ENCODE data around the gene NUP205.
"Not testable (repeated sequence)": the region's sequence is repeated elsewhere in the genome, so short reads cannot be mapped to it uniquely, and the experiment has no call there.

The NUP205 gene

DNA sequence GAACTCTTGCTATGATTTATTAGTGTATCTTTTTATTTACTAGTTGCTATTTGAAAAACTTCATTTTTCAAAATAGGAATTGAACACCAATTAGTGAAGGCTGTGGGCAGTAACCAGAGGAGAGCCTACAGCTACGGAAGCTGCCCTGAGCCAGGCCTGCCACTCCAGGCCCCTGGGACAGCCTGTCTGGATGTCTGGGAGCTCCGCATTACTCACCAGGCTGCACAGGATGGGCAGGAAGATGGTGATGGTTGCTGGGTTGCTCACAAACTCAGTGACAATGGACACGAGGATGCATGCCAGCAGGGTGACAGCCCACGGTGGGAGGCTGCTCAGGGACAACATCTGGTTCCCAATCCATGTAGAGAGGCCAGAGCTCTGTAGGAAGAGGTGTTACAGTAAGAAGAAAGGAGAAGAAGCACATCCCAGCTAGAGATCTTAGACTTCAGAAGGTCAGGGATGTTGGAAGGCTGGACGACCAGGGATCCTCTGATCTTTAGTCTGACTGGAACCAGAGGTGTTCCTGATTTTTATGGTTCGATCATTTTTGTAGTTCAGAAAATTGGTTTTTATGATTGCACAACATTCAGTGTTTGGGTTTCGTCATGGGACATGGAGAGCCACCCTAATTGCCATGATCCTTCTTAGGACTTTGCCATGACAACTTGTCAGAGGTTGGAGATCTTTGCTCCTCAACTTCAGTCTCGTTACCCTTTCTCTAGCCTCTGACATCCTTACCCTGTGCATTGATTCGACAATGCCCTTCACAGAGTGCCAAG lies 127.8 kb downstream of the NUP205 start:
- 91% methylated on average over 9 of the region's 9 CpGs for WGBS
- peaks cover 8% of the 10 kb centered on the region; the same call in 1 of the 2 replicates for H3K36me3 ChIP-seq (ENCODE audit: insufficient read depth, low read length)

DNA sequence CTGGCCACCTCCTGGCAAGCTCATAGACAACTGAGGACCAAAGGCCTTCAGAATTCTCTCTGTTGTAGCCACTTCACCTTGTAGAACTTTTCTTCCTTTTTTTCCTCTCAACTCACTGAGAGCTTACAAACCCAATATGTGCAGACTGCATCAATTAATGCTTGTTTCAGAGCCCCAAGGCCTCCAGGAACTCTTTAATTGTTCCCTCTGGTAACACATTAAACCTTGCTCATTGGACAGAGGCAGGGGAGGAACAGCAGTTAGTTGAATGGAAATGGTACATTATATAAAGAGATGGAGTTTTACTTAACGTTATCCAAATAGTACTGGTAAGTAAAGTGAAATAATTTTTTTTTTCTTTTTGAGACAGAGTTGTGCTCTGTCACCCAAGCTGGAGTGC lies 129.7 kb downstream of the NUP205 start:
- Histone ChIP-seq H3K27me3 (ENCODE audit: insufficient read depth, low read length) (no peaks in the 10 kb centered on the region), H3K36me3 (ENCODE audit: insufficient read depth, low read length) (0 out of 2 replicates have a peak, but pooled peaks cover 7% of the 10 kb centered on the region)
- WGBS = no CpG with 5 or more reads among the region's 1 CpG

More for the DNA sequence above, 127.8 kb downstream of the NUP205 start:
- Histone ChIP-seq H3K9ac (ENCODE audit: low read depth, low read length) (no peak overlapping the region), H3K27me3 (ENCODE audit: insufficient read depth, low read length) (no peaks in the 10 kb centered on the region), H3K4me1 (ENCODE audit: insufficient read depth, low read length) (no peaks in the 10 kb centered on the region), H3K27ac (ENCODE audit: low read depth, low read length) (no peak overlapping the region), H3K4me3 (ENCODE audit: low read length) (no peak overlapping the region), H3K9me3 (ENCODE audit: insufficient read depth, low read depth, low read length) (no peaks in the 10 kb centered on the region)

DNA sequence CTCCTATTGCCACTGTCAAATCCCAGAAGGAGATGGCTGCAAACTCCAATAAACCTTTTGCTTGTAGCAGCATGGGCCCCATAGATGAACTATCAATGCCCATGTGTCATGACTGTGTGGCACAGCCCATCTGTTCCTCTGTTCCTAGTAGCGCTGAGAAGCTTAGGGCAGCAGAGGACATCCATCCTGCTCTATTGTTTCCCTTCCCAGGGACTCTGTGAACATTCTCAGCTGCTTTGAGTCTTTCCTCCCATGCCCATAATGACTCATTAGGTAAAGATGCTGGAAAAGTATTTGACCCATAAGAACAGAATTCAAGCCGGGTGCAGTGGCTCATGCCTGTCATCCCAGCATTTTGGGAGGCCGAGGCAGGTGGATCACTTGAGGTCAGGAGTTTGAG lies 132.8 kb downstream of the NUP205 start:
- H3K36me3 ChIP-seq (ENCODE audit: insufficient read depth, low read length) = 0 out of 2 replicates have a peak, but pooled peaks cover 7% of the 10 kb centered on the region
- H3K27ac ChIP-seq (ENCODE audit: low read depth, low read length) = no peak overlapping the region
- H3K9ac ChIP-seq (ENCODE audit: low read depth, low read length) = no peak overlapping the region
- H3K9me3 ChIP-seq (ENCODE audit: insufficient read depth, low read depth, low read length) = no peaks in the 10 kb centered on the region
- H3K4me3 ChIP-seq (ENCODE audit: low read length) = no peak overlapping the region
- 90% methylated on average over 3 of the region's 3 CpGs for WGBS
- H3K4me1 ChIP-seq (ENCODE audit: insufficient read depth, low read length) = no peaks in the 10 kb centered on the region
- no peaks in the 10 kb centered on the region for H3K27me3 ChIP-seq (ENCODE audit: insufficient read depth, low read length)

More for the DNA sequence above, 129.7 kb downstream of the NUP205 start:
- no peaks in the 10 kb centered on the region for H3K9me3 ChIP-seq (ENCODE audit: insufficient read depth, low read depth, low read length)
- H3K27ac ChIP-seq (ENCODE audit: low read depth, low read length) = no peak overlapping the region
- no peak overlapping the region for H3K9ac ChIP-seq (ENCODE audit: low read depth, low read length)
- H3K4me3 ChIP-seq (ENCODE audit: low read length) = no peak overlapping the region
- H3K4me1 ChIP-seq (ENCODE audit: insufficient read depth, low read length) = no peaks in the 10 kb centered on the region

DNA sequence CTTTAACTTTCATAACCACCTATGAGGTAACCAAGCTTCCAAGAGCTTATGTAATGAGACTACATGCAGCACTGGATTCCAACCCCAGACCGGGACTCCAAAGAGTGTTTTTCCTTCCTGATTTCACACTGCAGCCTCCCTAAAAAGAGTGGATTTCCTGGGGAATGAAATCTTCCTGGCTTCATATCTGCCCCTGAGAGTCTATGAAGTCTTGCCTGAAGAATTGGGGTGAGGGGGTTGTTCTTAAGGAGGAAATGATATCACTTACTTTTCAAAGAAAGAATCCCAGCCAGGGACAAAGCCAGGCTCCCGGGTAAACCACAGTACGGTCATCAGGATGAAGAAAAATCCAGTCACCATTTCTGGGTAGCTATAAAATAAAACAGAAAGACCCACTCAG lies 134.3 kb downstream of the NUP205 start:
- no peaks in the 10 kb centered on the region for H3K9me3 ChIP-seq (ENCODE audit: insufficient read depth, low read depth, low read length)
- no peak overlapping the region for H3K27ac ChIP-seq (ENCODE audit: low read depth, low read length)
- H3K27me3 ChIP-seq (ENCODE audit: insufficient read depth, low read length) = no peaks in the 10 kb centered on the region
- no peak overlapping the region for H3K4me3 ChIP-seq (ENCODE audit: low read length)
- WGBS = 95% methylated on average over 3 of the region's 3 CpGs
- no peak overlapping the region for H3K9ac ChIP-seq (ENCODE audit: low read depth, low read length)
- H3K4me1 ChIP-seq (ENCODE audit: insufficient read depth, low read length) = no peaks in the 10 kb centered on the region
- 0 out of 2 replicates have a peak, but pooled peaks cover 7% of the 10 kb centered on the region for H3K36me3 ChIP-seq (ENCODE audit: insufficient read depth, low read length)

DNA sequence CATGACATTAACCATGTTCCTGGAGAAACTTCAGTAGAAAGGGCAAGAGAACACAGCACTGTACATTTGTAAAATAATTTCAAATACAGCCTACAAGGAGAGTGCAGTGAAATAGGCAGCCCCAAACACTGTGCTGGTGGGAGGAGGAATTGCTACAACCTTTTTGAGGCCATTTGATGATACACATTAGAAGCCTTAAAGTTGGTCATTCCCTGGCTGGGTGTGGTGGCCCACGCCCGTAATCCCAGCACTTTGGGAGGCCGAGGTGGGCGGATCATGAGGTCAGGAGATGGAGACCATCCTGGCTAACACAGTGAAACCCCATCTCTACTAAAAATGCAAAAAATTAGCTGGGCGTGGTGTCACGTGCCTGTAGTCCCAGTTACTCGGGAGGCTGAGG lies 134.9 kb downstream of the NUP205 start:
- 96% methylated on average over 7 of the region's 7 CpGs for WGBS
- H3K27ac ChIP-seq (ENCODE audit: low read depth, low read length); H3K9me3 ChIP-seq (ENCODE audit: insufficient read depth, low read depth, low read length); H3K4me1 ChIP-seq (ENCODE audit: insufficient read depth, low read length); H3K27me3 ChIP-seq (ENCODE audit: insufficient read depth, low read length); H3K36me3 ChIP-seq (ENCODE audit: insufficient read depth, low read length); H3K9ac ChIP-seq (ENCODE audit: low read depth, low read length); H3K4me3 ChIP-seq (ENCODE audit: low read length): not testable (repeated sequence)

DNA sequence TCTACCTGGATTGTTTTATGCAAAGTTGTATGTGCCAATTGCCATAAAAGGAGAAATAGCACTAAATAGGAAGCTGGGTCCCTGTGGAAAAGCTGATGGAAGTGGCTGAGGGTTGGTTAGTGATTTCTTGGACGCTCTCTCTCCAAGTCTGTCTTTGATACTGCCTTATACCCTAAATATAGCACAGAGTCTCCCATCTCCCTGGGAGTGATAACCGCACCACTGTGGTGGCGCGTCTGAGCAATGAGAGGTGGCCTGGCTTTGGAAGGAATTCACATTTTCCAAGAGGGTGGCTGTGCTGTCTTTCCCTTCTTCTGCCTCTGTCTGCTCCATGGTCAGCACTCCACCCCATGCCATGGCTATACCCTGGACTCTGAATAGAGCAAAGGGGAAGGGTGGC lies 135.8 kb downstream of the NUP205 start:
- Histone ChIP-seq H3K9ac (ENCODE audit: low read depth, low read length) (no peak overlapping the region), H3K27ac (ENCODE audit: low read depth, low read length) (no peak overlapping the region), H3K4me3 (ENCODE audit: low read length) (no peak overlapping the region), H3K36me3 (ENCODE audit: insufficient read depth, low read length) (0 out of 2 replicates have a peak, but pooled peaks cover 7% of the 10 kb centered on the region), H3K27me3 (ENCODE audit: insufficient read depth, low read length) (no peaks in the 10 kb centered on the region), H3K9me3 (ENCODE audit: insufficient read depth, low read depth, low read length) (no peaks in the 10 kb centered on the region), H3K4me1 (ENCODE audit: insufficient read depth, low read length) (no peaks in the 10 kb centered on the region)
- WGBS = 95% methylated on average over 3 of the region's 4 CpGs

DNA sequence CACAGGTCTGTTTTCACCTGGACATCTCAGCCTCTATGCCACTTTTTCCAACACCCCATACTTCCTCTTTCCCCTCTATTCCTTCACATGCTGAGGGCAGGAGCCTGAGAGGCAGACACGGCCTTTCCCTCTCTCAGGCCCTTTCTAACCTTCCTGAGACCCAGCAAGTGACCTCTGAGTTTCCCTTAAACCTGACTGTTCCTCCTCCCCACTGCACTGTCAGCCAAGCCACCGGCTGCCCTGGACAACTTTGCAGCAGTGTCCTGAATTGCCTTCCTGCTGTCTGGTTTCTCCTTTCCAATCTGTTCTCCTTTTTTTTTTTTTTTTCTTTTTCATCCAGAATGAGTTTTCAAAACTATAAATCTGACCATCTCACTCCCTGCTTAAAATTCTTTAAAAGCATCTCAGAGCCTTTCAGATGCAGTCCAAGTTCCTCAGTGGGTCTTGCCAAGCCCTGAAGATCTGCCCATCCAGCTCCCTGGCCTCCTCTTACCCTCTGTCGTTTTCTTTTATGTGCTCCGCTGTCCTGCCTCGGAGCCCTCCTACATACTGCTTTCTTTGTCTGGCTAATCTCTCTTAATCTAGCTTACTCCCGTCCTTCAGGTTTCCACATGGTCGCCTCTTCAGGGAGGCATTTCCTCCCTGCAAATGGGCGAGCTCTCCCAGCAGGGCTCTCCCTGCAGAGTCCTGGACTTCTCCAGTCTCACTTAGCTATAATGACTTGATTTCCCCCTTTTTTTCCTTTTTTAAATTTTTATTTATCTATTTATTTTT lies 139.7 kb downstream of the NUP205 start:
- Histone ChIP-seq H3K4me1 (ENCODE audit: insufficient read depth, low read length) (no peaks in the 10 kb centered on the region), H3K36me3 (ENCODE audit: insufficient read depth, low read length) (no peaks in the 10 kb centered on the region), H3K27me3 (ENCODE audit: insufficient read depth, low read length) (no peaks in the 10 kb centered on the region), H3K27ac (ENCODE audit: low read depth, low read length) (no peak overlapping the region), H3K9me3 (ENCODE audit: insufficient read depth, low read depth, low read length) (no peaks in the 10 kb centered on the region), H3K4me3 (ENCODE audit: low read length) (no peak overlapping the region), H3K9ac (ENCODE audit: low read depth, low read length) (no peak overlapping the region)
- WGBS = 59% methylated on average over 8 of the region's 8 CpGs
